Neutrophil (primary cell): ENCODE data around the gene MID2.
"Not testable (repeated sequence)": the region's sequence is repeated elsewhere in the genome, so short reads cannot be mapped to it uniquely, and the experiment has no call there.

Source experiments
- H3K27ac ChIP-seq: fragments of 200-600 bp; sonication (generic); 2 replicates; pipeline ENCODE4 v1.5.1; 2016; ENCODE audit warnings: mild to moderate bottlenecking, moderate library complexity
- H3K27me3 ChIP-seq: fragments of 200-600 bp; sonication (generic); 2 replicates; pipeline ENCODE4 v1.6.0; 2016; ENCODE audit warnings: mild to moderate bottlenecking
- H3K36me3 ChIP-seq: fragments of 200-600 bp; sonication (generic); 2 replicates; pipeline ENCODE4 v1.5.1; 2017
- H3K4me1 ChIP-seq, 2 experiments: fragments of 200-600 bp in 1 of 2; sonication (generic) in 1 of 2; 1 replicate in 1 of 2; 2 replicates in 1 of 2; pipeline versions ENCODE4 v1.5.1 to v1.6.1; 2013 to 2016; ENCODE audit warnings: low read depth in 1 of 2, low read length in 1 of 2, mild to moderate bottlenecking in 1 of 2, moderate library complexity in 1 of 2; ENCODE audit not compliant: control insufficient read depth in 1 of 2, insufficient read depth in 1 of 2
- H3K4me3 ChIP-seq, 2 experiments: fragments of 200-600 bp in 1 of 2; sonication (generic) in 1 of 2; 1 replicate in 1 of 2; 2 replicates in 1 of 2; pipeline ENCODE4 v1.5.1; 2013 to 2016; ENCODE audit warnings: low read depth in 1 of 2, low read length in 1 of 2, mild to moderate bottlenecking in 1 of 2, moderate library complexity in 1 of 2
- H3K9me3 ChIP-seq: fragments of 200-600 bp; sonication (generic); 2 replicates; pipeline ENCODE4 v1.5.1; 2016
- TF ChIP-seq, protein P1 (sequence below): fragments of 200-600 bp; sonication (generic); IDR thresholded peaks from 2 replicates; pipeline ENCODE4 v1.5.1; 2016; ENCODE audit warnings: antibody characterized with exemption

The MID2 gene

DNA sequence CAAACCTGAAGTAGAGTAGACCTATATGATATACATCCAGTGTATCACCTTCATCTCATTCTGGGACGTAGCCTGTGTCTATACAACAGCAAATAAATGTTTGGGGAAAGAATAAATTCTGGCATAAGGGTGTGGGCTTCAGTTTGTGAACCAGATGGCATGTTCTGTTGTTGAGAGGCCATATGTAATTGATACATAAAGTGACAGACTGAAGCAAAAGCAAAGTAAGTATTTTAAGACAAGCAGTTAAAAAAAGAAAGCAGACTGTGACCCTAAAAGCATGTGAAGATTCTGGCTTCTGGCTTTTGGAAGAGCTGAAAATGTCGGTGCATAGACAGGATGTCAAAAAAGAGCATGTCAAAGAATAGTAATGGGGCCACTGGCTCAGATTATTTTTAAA is 22.9 kb downstream of the MID2 start:
- H3K27ac ChIP-seq, result no peak overlapping the region
- H3K27me3 ChIP-seq, result peaks cover 13% of the 10 kb centered on the region
- H3K4me3 ChIP-seq, result no peak overlapping the region
- no peaks in the 10 kb centered on the region for H3K4me1 ChIP-seq
- H3K36me3 ChIP-seq, result no peaks in the 10 kb centered on the region
- no peaks in the 10 kb centered on the region for H3K9me3 ChIP-seq
- TF ChIP-seq, protein P1, sequence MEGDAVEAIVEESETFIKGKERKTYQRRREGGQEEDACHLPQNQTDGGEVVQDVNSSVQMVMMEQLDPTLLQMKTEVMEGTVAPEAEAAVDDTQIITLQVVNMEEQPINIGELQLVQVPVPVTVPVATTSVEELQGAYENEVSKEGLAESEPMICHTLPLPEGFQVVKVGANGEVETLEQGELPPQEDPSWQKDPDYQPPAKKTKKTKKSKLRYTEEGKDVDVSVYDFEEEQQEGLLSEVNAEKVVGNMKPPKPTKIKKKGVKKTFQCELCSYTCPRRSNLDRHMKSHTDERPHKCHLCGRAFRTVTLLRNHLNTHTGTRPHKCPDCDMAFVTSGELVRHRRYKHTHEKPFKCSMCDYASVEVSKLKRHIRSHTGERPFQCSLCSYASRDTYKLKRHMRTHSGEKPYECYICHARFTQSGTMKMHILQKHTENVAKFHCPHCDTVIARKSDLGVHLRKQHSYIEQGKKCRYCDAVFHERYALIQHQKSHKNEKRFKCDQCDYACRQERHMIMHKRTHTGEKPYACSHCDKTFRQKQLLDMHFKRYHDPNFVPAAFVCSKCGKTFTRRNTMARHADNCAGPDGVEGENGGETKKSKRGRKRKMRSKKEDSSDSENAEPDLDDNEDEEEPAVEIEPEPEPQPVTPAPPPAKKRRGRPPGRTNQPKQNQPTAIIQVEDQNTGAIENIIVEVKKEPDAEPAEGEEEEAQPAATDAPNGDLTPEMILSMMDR, result no peak

DNA sequence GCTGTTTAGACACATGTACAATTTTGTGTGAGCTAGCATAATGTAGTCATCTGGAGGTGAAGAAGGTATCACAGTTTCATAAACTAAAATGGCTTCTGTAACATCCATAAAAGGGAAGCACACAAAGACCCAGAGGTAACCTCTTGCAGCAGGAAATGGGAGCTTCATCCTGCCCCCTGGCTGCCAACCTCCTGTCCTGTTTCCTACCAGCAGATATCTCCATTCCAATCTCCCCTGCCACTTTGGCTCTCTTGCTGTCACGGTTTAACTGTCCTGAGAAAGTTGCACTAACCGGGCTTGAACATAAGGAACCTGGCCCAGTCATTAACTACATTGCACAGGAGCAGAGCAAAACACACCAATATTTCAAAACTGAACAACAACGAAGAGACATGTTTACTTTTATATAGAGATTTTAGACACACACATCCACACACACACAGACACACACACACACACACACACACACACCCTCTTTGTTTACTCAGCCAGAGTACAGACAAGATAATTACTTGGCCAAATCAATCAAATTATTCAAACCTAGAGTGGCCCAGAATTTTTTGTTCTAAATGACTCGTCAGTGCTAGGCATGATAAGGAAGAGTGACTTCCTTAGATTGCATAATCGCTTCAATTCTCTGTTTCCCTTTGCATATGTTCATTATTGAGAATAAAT is 24.2 kb downstream of the MID2 start:
- Histone ChIP-seq H3K9me3 (no peaks in the 10 kb centered on the region), H3K27me3 (peaks cover 10% of the 10 kb centered on the region), H3K36me3 (no peaks in the 10 kb centered on the region), H3K4me3 (no peak overlapping the region), H3K27ac (no peak overlapping the region), H3K4me1 (no peaks in the 10 kb centered on the region)
- TF ChIP-seq, protein P1, result no peak

DNA sequence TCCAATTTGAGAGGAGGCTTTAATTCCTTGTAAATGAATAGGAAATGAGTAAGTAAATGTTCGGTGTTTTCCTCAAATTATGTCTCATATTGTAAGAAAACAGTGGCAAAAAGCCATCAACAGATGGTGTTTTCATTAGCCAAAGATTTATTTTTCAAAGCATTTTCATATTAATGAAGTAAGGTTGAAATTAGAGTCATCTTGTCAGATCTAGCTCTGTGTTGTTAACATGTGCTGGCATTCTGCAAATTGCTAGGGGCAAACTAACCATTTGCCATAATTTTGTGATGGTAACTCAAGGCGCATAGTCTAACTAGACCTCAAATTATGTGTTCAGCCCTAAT is 24.7 kb downstream of the MID2 start:
- H3K27ac ChIP-seq, result no peak overlapping the region
- no peaks in the 10 kb centered on the region for H3K9me3 ChIP-seq
- H3K27me3 ChIP-seq, result peaks cover 8% of the 10 kb centered on the region
- no peaks in the 10 kb centered on the region for H3K4me1 ChIP-seq
- H3K4me3 ChIP-seq, result no peak overlapping the region
- TF ChIP-seq, protein P1, result no peak
- H3K36me3 ChIP-seq, result no peaks in the 10 kb centered on the region

DNA sequence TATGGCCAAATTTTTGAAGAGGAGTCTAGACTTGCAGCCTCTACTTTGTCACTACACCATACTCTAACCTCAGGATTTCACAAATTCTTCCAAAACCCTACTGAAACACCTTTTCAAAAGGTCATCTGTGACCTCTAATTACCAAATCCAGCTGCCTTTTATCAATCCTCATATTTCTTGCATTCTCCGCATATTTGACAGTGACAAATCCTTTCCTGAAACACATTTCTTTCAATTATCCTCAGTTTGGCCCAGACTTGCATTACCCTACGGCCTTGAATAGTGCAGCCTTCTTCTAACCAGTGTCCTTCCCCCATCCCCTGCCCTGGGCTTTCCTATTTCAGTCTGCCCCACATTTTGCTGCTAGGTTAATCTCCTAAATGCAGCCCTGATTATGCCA is 25.5 kb downstream of the MID2 start:
- no peak overlapping the region for H3K27ac ChIP-seq
- no peaks in the 10 kb centered on the region for H3K9me3 ChIP-seq
- TF ChIP-seq, protein P1, result no peak
- H3K27me3 ChIP-seq, result peaks cover 8% of the 10 kb centered on the region
- H3K4me3 ChIP-seq, result no peak overlapping the region
- H3K36me3 ChIP-seq, result no peaks in the 10 kb centered on the region
- H3K4me1 ChIP-seq, result no peaks in the 10 kb centered on the region

DNA sequence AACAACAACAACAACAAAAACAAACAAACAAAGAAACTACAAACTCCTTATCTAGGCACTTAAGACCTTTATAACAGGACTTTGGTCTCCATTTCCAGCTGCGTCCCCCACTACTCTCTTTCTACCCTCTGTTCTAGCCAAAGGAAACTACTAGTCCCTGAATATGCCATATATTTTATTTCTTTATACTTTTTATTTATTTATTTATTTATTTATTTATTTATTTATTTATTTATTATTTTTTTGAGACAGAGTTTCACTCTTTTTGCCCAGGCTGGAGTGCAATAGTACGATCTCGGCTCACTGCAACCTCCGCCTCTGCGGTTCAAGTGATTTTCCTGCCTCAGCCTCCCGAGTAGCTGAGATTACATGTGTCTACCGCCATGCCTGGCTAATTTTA is 26.0 kb downstream of the MID2 start:
- H3K4me3 ChIP-seq, H3K27ac ChIP-seq, H3K27me3 ChIP-seq, H3K36me3 ChIP-seq, H3K4me1 ChIP-seq, H3K9me3 ChIP-seq: not testable (repeated sequence)

DNA sequence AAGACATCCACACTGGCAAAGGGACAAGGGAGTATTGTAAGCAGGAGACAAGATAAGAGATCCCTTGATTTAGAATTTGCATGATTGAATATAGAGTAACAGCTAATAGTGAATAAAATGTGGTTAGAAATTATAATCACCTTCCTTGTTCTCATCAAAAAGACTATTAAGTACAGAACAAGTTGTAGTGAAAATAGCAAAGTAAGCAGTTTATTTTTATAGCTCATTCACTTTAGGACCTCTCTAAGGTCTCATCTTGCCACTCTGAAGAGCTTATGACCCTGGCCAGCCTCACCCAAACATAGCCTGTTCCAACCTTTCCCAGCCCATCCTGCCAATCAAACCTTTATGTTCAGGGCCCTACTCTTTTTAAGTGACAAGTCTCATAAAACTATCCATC is 30.6 kb downstream of the MID2 start:
- no peaks in the 10 kb centered on the region for H3K36me3 ChIP-seq
- no peak overlapping the region for H3K4me3 ChIP-seq
- H3K4me1 ChIP-seq, result no peaks in the 10 kb centered on the region
- no peaks in the 10 kb centered on the region for H3K27me3 ChIP-seq
- TF ChIP-seq, protein P1, result no peak
- H3K9me3 ChIP-seq, result no peaks in the 10 kb centered on the region
- no peak overlapping the region for H3K27ac ChIP-seq

DNA sequence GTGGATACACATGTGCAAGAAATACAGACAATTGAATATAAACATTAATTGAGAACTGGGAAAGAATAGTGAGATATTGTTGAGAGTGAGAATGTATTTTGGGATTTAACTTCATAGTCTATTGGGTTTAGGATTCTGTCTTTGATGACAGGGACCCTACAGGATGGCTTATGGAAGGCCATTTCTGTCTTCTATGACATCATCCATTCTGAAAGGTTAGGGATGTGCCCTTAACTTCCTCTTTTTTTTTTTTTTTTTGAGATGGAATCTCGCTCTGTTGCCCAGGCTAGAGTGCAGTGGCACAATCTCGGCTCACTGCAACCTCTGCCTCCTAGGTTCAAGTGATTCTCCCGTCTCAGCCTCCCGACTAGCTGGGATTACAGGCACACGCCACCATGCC is 31.4 kb downstream of the MID2 start:
- H3K4me3 ChIP-seq, H3K36me3 ChIP-seq, H3K27ac ChIP-seq, H3K27me3 ChIP-seq, H3K4me1 ChIP-seq, H3K9me3 ChIP-seq: not testable (repeated sequence)
